Parathyroid adenoma (tissue), 2 donors: ENCODE results near the gene UNC13B.

ENCODE experiments used
- H2AFZ ChIP-seq: fragments of 300-600 bp; sonication (generic); one replicate; pipeline ENCODE4 v1.7.0; 2017; ENCODE audit warnings: antibody characterized with exemption, mild to moderate bottlenecking
- H3K27ac ChIP-seq: fragments of 300-600 bp; sonication (generic); one replicate; pipeline ENCODE4 v1.7.0; 2017
- H3K27me3 ChIP-seq: fragments of 300-600 bp; sonication (generic); one replicate; pipeline ENCODE4 v1.7.0; 2017; ENCODE audit warnings: low read length; ENCODE audit not compliant: control insufficient read depth, insufficient read depth
- H3K36me3 ChIP-seq: fragments of 300-600 bp; sonication (generic); one replicate; pipeline ENCODE4 v1.7.0; 2017; ENCODE audit warnings: low read length; ENCODE audit not compliant: control insufficient read depth, insufficient read depth
- H3K4me1 ChIP-seq: fragments of 300-600 bp; sonication (generic); one replicate; pipeline ENCODE4 v1.7.0; 2017; ENCODE audit warnings: control low read depth
- H3K4me2 ChIP-seq: fragments of 300-600 bp; sonication (generic); one replicate; pipeline ENCODE4 v1.7.0; 2017; ENCODE audit warnings: low read length
- H3K4me3 ChIP-seq: fragments of 300-600 bp; sonication (generic); one replicate; pipeline ENCODE4 v1.7.0; 2017; ENCODE audit warnings: low read depth, low read length
- H3K79me2 ChIP-seq: fragments of 300-600 bp; sonication (generic); one replicate; pipeline ENCODE4 v1.7.0; 2017; ENCODE audit warnings: control low read depth
- H3K9ac ChIP-seq: fragments of 300-600 bp; sonication (generic); one replicate; pipeline ENCODE4 v1.7.0; 2017; ENCODE audit warnings: mild to moderate bottlenecking
- H3K9me3 ChIP-seq: fragments of 300-600 bp; sonication (generic); one replicate; pipeline ENCODE4 v1.7.0; 2017; ENCODE audit warnings: low read length; ENCODE audit not compliant: control insufficient read depth
- TF ChIP-seq, protein P1 (sequence below): fragments of 300-600 bp; sonication (generic); IDR thresholded peaks from one replicate; pipeline ENCODE4 v1.7.0; 2017; ENCODE audit warnings: antibody characterized with exemption, mild to moderate bottlenecking
- donor health status: primary hyperparathyroidism.

Gene UNC13B

DNA sequence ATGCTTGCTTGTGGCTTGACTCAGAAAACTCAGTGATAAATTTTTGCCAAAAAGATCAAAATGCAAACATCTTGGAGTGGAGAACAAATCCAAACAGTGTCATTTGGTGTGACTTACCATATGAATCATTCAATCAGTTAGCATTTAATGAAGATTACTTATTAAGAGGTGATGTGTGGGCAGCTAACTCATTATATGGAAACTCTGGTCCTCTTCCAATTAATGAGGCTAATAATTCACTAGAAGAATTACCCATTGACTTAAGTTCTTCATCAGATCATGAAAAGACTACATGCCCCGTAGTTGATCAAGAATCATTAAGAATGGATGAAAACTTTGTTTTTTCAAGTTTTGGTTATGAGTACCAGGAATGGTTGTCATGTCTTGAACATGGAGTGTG, 141.8 kb downstream of the UNC13B start:
- Histone ChIP-seq H3K27ac (no peak overlapping the region), H3K9me3 (no peaks in the 10 kb centered on the region), H3K4me3 (no peak overlapping the region), H3K36me3 (no peaks in the 10 kb centered on the region), H2AFZ (no peak overlapping the region), H3K79me2 (no peaks in the 10 kb centered on the region), H3K4me2 (no peak overlapping the region), H3K9ac (no peak overlapping the region), H3K4me1 (no peaks in the 10 kb centered on the region), H3K27me3 (no peaks in the 10 kb centered on the region)
- TF ChIP-seq, protein P1, sequence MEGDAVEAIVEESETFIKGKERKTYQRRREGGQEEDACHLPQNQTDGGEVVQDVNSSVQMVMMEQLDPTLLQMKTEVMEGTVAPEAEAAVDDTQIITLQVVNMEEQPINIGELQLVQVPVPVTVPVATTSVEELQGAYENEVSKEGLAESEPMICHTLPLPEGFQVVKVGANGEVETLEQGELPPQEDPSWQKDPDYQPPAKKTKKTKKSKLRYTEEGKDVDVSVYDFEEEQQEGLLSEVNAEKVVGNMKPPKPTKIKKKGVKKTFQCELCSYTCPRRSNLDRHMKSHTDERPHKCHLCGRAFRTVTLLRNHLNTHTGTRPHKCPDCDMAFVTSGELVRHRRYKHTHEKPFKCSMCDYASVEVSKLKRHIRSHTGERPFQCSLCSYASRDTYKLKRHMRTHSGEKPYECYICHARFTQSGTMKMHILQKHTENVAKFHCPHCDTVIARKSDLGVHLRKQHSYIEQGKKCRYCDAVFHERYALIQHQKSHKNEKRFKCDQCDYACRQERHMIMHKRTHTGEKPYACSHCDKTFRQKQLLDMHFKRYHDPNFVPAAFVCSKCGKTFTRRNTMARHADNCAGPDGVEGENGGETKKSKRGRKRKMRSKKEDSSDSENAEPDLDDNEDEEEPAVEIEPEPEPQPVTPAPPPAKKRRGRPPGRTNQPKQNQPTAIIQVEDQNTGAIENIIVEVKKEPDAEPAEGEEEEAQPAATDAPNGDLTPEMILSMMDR = no peak

DNA sequence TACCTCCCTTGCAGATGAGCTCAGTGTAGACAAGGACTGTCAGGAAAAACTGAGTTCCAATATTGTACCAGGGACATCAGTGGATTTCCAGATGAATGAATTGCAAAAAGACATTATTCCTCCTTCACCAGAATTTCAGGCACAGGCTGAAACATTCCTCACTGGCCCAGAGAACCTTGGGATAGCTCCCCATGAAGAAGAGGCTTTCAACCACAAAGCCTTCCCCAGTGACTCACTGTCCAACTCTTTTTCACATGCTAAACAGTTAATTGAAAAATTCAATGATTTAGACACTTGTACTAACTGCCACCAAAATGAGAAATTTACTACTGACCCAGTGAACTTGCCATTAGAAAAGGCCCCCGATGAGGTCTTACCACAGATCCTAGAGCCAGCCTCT, 144.5 kb downstream of the UNC13B start:
- Histone ChIP-seq H3K4me2 (no peak overlapping the region), H3K79me2 (no peaks in the 10 kb centered on the region), H3K4me1 (no peaks in the 10 kb centered on the region), H3K4me3 (no peak overlapping the region), H2AFZ (no peak overlapping the region), H3K27ac (no peak overlapping the region), H3K36me3 (no peaks in the 10 kb centered on the region), H3K9ac (no peak overlapping the region), H3K9me3 (no peaks in the 10 kb centered on the region), H3K27me3 (no peaks in the 10 kb centered on the region)
- TF ChIP-seq, protein P1 = no peak

DNA sequence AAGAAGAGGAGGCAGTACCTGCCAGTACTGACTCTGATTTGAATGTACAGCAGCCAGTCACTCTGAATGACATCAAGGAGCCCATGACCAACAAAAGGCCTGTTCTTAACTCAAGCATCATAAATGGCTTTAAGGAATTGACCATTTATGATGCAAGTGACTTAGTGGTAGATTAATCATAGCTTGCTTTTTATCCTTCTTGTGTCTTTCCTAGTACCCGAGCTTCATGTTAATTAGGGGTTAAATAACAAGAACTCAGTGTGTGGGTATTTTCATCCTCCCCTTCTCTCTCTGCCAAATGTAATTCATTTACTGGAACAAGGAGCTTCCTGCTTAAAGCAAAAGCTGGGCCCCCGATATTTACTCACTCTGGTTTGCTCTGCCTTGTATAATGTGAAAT, 146.5 kb downstream of the UNC13B start:
- no peak overlapping the region for H2AFZ ChIP-seq
- no peak overlapping the region for H3K4me2 ChIP-seq
- H3K36me3 ChIP-seq = no peaks in the 10 kb centered on the region
- no peaks in the 10 kb centered on the region for H3K79me2 ChIP-seq
- H3K9me3 ChIP-seq = no peaks in the 10 kb centered on the region
- no peaks in the 10 kb centered on the region for H3K4me1 ChIP-seq
- TF ChIP-seq, protein P1 = no peak
- no peak overlapping the region for H3K27ac ChIP-seq
- H3K9ac ChIP-seq = no peak overlapping the region
- H3K4me3 ChIP-seq = no peak overlapping the region
- H3K27me3 ChIP-seq = no peaks in the 10 kb centered on the region

DNA sequence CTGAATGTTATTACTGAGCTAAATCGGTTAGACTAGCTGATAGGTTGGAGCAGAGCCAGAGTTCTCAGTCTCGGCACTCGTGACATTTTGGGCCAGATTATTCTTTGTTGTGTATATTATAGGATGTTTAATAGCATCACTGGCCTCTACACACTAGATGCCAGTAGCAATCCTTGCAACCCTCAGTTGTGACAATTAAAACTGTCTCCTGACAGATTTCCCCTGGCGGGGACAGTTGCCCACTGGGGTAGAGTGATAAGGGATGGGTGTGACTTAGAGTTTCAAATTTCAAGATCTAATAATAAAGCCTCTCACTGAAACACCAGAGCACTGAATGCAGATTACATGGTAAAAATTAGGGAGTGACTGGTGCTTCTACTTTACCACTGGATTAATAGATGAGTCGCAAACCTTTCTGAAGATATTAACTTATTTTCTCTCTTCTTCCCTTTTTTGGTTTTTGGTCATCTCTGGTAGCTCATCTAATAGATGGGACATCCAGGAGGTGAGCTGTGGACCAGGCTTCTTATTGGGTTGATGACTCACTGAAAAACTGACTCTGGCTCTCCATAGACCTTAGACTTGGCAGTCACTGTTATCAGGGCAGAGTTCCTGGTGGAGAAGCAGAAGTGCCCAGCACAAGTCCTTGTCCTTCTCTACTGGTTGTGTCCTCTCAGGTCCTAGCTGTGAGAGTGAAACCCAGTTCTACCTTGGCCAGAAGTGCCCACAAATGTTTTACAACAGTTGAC, 150.3 kb downstream of the UNC13B start:
- no peak overlapping the region for H2AFZ ChIP-seq
- H3K79me2 ChIP-seq = no peaks in the 10 kb centered on the region
- no peak overlapping the region for H3K4me3 ChIP-seq
- H3K9ac ChIP-seq = no peak overlapping the region
- no peak overlapping the region for H3K4me2 ChIP-seq
- no peaks in the 10 kb centered on the region for H3K9me3 ChIP-seq
- no peak overlapping the region for H3K27ac ChIP-seq
- H3K36me3 ChIP-seq = no peaks in the 10 kb centered on the region
- no peaks in the 10 kb centered on the region for H3K4me1 ChIP-seq
- TF ChIP-seq, protein P1 = no peak
- no peaks in the 10 kb centered on the region for H3K27me3 ChIP-seq

DNA sequence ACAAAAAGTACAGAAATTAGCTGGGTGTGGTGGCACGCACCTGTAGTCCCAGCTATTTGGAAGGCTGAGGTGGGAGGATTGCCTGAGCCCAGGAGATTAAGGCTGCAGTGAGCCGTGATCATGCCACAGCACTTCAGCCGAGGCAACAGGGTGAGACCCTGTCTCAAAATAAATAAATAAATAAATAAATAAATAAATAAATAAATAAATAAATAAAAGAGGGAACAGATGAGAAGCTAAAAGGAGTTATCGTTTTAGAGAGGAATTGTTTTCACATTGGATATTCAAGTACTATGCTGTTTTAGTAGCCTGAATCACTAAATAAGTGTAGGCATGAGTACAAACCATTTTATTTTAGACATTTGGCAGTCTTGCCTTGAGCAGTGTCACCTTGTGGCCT, 151.7 kb downstream of the UNC13B start:
- no peaks in the 10 kb centered on the region for H3K36me3 ChIP-seq
- H3K79me2 ChIP-seq = no peaks in the 10 kb centered on the region
- no peaks in the 10 kb centered on the region for H3K4me1 ChIP-seq
- no peak overlapping the region for H2AFZ ChIP-seq
- H3K9ac ChIP-seq = no peak overlapping the region
- no peak overlapping the region for H3K4me2 ChIP-seq
- H3K4me3 ChIP-seq = no peak overlapping the region
- H3K9me3 ChIP-seq = no peaks in the 10 kb centered on the region
- TF ChIP-seq, protein P1 = no peak
- H3K27me3 ChIP-seq = no peaks in the 10 kb centered on the region
- H3K27ac ChIP-seq = no peak overlapping the region
